AML-193 (cell line): ENCODE measurements around the gene RPRD1A.
"Not testable (repeated sequence)": the region's sequence is repeated elsewhere in the genome, so short reads cannot be mapped to it uniquely, and the experiment has no call there.

Experiments used
- DNase-seq, 2 experiments: peaks; one replicate each; lab custom pipeline; 2025; lab: John Stamatoyannopoulos, UW

The RPRD1A gene

DNA sequence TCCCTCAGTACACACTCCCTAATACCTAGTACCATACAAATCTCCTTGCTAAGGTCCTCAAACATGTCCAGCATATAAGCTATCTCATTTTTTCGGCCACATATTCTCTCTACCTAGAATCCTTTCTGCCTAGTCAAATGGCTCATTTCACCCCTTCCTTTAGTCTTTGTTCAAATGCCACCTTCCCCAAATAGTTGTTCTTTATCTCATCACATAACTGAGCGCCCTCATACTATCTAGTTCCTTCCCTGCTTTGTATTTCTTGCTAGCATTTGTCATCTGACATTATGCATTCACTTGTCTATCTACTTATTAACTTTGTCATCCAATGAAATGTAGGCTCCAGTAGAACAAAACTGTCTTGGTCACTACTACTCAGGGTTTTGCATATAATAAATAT lies 35.5 kb downstream of the RPRD1A start:
- DNase-seq = no peak

DNA sequence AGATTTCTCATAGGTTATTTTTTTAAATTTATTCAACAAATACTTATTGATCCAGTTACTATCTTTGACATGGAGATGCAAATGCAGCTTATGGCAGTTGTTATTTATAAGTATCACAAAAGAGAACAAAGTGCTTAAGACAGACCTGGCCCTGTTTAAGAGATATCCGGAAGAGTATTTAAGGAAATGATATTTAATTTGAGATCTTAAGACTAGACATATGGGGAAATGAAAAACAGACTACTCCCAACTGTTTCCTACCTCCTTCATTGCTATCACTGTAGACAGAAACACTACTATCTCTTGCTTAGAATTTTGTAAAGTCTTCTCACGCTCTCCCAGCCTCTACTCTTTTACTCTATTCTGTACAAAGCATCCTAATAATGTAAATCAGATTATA lies 36.0 kb downstream of the RPRD1A start:
- DNase-seq = no peak

DNA sequence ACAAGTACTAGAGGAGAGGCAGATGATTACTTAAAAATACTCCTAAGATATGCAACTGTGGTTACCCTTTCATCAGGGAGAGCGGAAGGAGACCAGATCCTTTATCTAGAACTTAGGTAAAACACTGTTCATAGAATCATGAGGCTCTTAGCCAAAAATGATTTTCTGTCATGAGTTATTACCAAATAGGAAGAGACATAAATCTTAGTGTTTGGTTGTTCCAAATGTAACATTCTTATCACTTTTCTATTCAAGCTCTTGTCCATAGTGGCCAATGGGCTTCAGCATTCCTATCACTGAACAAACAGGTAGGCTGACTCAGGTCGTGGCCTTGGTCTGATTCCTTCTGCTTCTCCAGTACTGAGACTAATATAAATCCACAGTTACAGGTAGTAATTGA lies 38.5 kb downstream of the RPRD1A start:
- no peak for DNase-seq

DNA sequence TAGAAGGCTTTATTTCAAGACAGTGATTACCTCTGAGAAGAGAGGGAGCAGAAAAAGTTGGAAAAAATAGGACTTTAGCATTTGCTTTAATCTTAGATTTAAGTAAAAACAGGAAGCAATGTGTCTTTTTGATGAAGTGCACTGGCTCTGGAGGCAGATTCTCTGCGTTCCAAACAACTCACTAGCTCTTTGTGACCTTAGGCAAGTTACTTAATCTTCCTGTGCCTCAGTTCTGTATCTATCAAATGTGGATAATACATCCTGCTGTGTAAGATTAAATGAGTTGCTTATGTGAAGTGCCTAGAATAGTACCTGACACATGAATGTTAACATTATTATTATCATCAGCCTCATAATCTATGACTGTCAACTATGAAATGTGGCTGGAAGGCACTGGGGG lies 42.3 kb downstream of the RPRD1A start:
- no peak for DNase-seq

DNA sequence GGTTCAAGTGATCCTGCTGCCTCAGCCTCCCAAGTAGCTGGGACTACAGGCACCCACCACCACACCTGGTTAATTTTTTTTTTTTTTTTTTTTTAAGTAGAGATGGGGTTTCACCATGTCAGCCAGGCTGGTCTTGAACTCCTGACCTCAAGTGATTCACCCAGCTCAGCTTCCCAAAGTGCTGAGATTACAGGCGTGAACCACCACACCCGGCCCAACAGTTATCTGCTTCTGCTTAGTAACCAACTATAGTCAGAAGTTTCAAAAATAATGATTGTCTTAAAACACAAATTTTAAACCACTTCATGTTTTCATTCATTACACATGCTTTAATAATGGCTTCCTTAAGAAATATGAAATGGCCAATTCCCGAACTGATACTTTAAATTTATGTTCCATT lies 43.1 kb downstream of the RPRD1A start:
- DNase-seq = not testable (repeated sequence)

DNA sequence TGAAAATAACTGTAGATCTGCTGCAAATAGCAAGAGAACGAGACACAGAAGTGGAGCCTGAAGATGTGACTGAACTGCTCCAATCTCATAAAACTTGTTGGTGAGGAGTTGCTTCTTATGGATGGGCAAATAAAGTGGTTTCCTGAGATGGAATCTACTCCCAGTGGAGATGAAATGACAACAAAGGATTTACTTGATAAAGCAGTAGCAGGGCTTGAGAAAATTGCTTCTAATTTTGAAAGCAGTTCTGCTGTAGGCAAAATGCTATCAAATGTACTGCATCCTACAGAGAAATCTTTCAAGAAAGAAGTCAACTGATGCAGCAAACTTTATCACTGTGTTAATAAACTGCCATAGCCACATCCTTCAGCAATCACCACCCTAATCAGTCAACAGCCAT lies 44.0 kb downstream of the RPRD1A start:
- DNase-seq = no peak

DNA sequence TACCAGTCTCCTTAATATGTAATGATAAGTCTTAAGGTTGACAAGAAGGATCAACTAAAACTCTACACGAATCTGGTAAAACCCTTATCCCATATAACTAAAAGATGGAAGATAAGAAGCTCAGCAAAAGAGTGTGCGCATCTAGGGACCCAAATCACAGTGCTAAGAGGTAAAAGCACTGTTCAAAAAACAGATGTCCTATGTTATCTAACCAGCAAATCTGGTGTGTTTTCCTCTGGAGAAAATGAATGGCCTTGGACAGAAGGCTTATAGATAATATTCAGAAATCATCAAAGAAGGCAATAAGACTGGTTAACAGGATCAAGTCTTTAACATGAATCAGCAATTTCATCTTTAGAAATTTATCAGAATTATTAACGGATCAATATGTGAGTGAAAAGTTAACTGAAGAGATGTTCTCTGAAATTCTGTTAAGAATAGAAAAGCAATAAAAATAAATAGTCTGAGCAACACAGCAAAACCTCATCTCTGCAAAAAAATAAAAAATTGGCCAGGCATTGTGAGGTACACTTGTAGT lies 47.1 kb downstream of the RPRD1A start:
- no peak for DNase-seq

DNA sequence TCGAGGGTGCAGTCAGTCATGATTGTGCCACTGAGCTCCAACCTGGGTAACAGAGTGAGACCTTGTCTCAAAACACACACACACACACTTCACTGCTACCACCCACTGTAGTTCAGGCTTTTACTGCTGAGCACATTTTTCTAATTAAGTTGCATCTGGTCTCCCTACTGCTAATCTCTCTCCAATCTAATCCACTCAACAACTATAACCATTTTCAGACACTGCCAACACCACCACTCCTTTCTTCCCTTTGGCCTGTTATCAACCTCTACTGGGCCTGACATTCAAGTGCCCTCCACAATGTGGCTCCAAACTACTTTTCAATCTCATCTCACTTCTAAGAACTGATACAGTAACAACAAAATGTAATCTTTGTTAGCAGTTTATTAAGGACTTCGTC lies 50.1 kb downstream of the RPRD1A start:
- no peak for DNase-seq

DNA sequence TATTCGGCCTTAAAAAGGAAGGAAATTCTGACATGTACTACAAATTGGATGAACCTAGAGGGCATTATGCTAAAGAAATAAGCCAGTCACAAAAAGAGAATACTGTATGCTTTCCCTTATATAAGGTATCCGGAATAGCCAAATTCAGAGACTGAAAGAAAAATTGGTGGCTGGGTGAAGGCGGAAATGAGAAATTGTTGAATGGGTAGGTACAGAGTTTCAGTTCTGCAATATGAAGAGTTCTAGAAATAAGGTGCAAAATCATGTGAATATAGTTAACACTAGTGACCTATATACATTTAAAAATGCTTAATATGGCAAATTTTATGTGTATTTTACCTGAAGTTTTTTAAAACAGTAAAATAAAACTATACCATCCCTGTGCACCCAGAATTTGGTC lies 51.7 kb downstream of the RPRD1A start:
- no peak for DNase-seq

DNA sequence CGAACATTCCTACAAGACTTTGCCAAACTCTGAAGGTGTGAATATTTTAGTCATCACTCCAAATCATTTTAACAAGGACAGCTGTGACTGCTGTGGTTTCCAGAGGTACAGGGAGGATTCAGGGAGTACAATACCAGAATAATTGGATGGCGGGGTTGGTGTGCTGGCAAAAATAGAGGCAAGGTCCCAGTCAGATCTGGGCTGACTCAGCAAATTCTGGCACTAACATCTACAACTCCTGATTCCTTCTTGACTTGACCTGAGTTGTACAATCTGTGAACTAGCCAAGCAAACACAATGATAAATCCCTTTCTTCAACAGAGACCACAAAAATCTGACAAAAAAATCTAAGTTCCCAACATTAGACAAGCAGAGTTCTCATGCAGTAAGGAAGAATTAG lies 54.5 kb downstream of the RPRD1A start:
- no peak for DNase-seq

DNA sequence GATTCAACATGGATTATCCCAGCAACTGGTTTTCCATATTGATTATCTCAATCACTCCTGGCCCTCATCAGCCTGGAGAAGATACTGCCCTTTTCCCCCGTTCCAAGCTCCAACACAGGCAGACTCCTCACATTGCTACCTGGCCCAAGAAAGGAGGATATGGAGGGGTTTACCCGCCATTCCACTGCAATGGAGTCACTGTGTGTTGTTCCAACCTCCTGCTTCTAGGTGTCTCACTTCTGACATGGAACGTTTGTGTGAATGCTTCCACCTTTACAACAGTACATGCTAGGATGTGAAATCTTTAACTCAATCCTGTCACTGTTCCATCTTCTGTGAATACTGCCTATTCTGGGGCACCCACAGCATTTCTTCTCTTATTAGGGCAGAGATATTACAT lies 58.1 kb downstream of the RPRD1A start:
- DNase-seq = no peak

DNA sequence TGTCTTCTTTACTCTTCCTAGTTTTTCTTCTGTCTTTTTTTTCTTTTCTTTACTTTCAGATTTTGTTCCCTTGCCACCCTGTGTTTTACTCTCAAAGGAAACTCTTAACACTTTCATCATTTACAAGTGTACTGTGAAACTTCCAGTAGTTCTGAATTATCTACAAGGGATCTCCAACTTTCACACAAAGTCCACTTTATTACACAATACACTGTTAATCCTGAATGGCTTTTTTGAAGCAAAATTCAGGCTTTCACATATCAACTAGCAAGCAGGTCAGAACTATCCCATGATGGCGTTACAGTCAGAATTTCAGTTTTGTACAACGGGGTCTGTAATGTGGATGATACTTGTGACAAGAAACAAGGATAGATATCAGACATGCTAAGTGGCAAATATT lies 60.4 kb downstream of the RPRD1A start:
- no peak for DNase-seq

DNA sequence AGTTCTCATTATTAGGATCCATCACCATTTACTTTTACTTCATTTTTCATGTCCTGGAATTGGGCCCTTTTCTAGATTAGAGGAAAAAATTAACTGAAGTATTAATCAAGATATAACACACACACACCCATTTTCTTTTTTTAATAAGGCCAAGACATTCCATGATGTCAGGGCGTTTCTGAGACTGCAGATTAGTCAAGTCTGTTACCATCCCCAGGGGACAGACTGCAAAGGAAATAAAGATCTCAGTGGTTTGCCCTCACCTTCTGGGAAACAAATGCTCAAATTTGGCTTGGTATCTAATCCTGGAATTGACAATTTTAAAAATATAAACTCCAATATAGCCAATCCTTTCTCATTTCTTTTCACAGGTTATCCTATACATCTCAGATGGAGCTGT lies 67.4 kb downstream of the RPRD1A start:
- DNase-seq = no peak

DNA sequence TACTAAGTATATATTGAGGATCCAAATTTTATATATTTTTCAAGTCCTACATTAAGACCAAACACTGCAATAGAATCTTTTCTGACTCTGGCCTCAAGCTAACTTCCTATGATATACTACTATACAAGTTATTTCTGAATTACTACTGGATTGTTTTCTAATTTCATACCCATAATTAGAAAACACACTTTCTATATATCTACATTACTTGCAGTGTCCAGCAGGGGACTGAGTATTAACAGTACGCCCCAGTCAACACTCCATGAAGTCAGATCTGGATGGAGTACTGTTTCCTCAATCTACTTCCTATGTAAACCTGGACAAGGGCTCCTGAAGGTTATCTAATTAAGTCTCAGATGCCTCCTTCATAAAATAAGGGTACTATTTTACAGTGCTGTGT lies 68.4 kb downstream of the RPRD1A start:
- DNase-seq = peak; percentile 2 to 36

DNA sequence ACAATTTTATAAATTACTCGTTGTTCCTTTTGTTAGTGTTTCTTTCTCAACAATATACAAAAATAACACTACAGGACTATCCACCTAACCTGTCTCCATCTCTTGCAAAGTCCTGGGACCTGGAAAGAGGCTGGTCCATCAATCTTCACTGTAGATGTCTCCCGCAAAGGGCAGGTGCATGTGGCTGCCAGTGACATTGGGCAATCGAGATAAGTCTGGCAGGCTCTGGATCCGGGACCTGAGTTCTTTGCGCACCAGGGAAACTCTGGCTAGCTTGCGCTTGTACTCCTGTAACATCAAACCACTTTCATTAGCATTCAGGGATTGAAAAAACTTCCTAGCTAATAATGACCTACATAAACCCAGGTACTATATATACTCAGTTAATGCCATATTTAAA lies 74.3 kb downstream of the RPRD1A start:
- DNase-seq = no peak

DNA sequence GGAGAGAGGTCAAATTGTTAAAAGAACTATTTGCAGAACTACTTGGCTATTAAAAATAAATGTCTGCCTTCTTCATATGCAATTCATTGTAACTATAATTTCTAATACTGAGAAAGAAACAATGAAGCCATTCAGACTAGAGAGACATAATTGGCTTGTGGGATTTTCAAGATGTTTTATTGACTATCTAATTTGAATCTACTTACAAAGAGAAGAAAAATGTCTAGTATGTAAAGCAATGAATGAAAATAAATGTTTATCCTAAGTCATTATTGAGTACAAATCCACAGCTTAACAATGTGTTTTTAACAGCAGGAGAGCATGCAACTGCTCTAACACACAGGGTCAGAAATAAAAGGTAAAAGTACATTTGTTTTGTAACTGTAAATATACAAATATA lies 75.7 kb downstream of the RPRD1A start:
- no peak for DNase-seq

DNA sequence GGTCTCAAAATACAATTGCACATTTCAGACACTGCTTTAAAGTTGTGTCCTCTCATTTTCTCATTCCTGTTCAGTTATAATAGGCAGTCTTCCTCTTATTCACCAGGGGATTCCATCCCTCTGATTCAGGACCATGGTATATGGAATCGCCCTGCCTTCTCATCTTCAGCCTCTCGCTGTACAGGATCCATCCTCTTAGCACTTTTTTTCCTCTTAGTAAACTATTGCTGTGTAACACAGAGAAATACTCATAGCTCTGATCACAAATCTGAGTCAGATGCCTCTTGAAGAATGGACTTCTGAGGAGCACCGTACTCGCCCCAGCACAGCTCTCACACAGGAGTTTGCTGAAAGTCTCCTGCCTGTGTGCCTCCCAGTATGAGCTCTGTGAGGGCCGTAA lies 83.5 kb downstream of the RPRD1A start:
- DNase-seq = no peak

DNA sequence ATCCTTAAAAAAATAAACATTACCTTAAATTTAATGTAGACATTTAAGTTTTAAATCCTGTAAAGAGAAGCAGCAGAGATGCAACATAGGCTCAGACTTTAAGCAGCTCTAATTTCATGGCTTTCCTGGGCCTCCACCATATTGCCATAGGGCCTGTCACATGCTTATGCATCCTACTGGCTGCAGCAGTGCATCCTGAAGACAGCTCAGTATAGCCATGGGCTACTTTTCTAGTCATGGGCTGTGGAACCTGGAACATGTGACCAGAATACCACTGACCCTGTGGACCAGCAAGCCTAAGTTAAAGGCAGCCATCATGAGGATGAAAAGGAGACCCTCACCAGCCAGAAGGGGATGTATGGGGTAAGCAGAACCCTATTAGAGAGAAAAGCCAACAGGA lies 84.2 kb downstream of the RPRD1A start:
- no peak for DNase-seq

DNA sequence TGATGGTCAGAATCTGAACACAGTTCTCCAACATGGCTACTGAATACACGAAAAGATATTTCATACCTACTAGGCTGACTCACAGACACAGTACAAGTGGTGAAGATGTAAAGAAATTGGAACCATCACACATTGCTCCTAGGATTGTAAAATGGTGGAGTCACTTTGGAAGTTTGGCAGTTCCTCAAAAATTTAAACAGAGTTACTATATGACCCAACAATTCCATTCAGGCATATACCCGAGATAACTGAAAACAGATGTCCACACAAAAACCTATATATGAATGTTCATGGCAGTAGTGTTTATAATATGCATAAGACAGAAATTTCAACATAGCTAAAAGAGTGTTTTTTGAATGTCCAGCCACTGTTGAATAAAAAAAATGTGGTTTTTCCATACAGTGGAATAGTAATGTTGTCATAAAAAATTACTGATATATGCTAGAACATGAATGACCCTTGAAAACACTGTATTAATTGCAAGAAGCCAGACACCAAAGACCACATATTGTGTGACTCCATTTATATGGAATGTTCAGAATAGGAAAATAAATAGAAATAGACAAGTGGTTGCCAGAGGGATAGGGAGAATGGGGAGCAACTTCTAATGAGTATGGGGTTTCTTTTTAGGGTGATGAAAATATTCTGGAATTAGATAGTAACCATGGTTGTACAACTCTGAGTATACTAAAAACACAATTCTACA lies 84.8 kb downstream of the RPRD1A start:
- DNase-seq = no peak

DNA sequence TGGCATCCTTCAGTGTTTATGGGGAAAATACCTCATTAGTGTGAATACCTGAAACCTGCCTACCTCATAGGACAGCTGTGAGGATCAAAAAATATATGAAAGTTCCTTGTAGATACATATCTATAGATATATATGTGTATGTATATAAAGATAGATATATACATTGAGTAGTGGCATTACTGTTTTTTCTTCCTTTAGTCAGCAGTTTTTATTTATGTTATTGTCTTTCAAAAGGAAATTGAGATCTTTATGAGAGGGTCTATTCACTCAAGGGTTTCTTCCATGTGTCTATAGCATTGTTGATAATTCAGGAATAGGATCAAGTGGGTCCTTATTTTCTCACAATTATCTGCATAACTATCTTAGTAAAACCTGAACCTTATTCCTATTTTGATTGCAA lies 88.2 kb downstream of the RPRD1A start:
- DNase-seq = no peak

DNA sequence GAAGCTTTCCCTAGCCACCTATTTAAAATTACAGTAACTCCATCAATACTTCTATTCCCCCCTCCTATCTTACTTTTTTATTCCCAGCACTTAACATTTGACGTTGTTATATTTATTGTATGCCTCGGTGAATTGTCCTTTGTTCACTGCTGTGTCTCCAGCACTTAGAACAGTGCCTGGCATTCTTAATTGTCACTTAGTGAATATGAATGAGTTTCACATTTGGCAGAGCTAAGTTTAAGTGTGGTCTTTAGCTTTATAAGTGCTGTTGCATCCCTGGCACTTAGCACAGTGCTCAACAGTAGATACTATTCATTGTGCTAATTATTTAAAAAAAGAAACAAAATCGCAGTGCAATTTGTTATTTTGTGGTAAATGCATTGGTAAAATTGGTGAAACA lies 93.2 kb downstream of the RPRD1A start:
- DNase-seq = no peak

DNA sequence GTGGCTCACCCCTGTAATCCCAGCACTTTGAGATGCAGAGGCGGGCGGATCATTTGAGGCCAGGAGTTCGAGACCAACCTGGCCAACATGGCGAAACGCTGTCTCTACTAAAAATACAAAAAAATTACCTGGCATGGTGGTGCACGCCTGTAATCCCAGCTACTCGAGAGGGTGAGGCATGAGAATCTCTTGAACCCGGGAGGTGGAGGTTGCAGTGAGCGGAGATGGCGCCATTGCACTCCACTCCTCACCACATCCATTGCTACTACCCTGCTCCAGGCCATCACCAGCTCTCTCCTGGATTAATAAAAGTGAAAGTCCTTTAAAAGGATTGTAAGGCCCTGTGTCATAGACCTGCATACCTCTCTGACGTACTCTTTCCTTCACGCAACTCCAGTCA lies 93.7 kb downstream of the RPRD1A start:
- no peak for DNase-seq

DNA sequence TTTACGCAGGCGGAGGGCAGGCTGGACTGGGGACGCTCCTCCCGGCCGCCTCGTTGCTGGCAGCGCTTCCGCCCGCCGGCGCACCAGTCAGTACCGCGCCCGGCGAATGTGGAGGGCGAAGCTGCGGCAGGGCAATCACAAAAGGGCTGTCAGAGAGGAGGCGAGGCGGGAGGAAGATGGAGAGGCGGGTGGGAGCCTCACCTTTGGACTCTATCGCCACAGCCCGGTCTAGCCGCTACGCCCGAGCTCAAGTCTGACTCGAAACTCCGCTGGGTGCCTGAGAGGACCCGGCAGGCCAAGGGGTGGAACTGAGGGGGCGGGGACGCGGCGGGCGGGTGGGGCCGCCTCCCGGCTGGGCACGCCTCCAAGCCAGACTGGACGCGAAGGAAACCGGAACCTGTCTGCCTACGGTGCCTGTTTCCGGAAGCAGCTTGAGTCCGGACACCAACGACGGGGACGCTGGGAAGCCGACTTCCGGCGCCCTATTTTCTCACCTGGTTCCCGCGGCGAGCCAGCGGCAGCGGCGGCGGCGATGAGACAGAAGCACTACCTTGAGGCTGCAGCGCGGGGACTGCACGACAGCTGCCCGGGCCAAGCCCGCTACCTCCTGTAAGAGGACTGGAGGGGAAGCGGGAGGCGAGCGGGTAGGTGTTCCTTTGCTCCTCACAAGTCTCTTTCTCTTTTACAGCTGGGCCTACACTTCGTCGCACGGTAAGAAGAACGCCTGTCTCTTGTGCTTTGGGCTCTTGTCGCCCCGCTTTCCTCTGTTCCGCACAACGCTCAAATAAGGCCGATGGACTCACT lies 95.0 kb downstream of the RPRD1A start, which contains the start of gene RMP24:
Gene RMP24 (plus strand): TSS at position 483 of the 804 bp plus-strand sequence.
- peak; percentile 84 to 91 for DNase-seq
